Dendritic cell treated with granulocyte-macrophage colony-stimulating factor and Interleukin-4, amounts not matched to agents 40 ng/mL and 50 ng/mL, for 4 days (primary cell): Measurements from ENCODE around the gene TOP1.

Source experiments
- H3K27ac Mint-ChIP-seq: one replicate; pipeline ENCODE4 v1.8.0; 2022; ENCODE audit warnings: mild to moderate bottlenecking, mixed read lengths
- H3K27me3 Mint-ChIP-seq: one replicate; pipeline ENCODE4 v1.8.0; 2022; ENCODE audit warnings: mild to moderate bottlenecking, mixed read lengths
- H3K36me3 Mint-ChIP-seq: one replicate; pipeline ENCODE4 v1.8.0; 2022; ENCODE audit warnings: low read depth, mixed read lengths
- H3K4me1 Mint-ChIP-seq: one replicate; pipeline ENCODE4 v1.8.0; 2022; ENCODE audit warnings: low read depth, mixed read lengths
- H3K4me3 Mint-ChIP-seq: one replicate; pipeline ENCODE4 v1.8.0; 2022; ENCODE audit warnings: mild to moderate bottlenecking, moderate library complexity, mixed read lengths
- H3K9me3 Mint-ChIP-seq: one replicate; pipeline ENCODE4 v1.8.0; 2022; ENCODE audit warnings: mixed read lengths
- intact Hi-C: fragments of 100-400 bp; cut with micrococcal nuclease; formaldehyde crosslinking; loops from one replicate; pipeline ENCODE4 v1.15.0; 2022

The TOP1 gene

GRCh38 chr20:41049451-41049850 lies 20.8 kb downstream of the TOP1 start:
- no peak overlapping the region for H3K4me3 Mint-ChIP-seq
- H3K4me1 Mint-ChIP-seq: peaks cover 83% of the 10 kb centered on the region
- intact Hi-C loops: loop anchor here (5.0 kb wide), 1 partner anchor 57 kb away; no protein-coding TSS in a partner anchor
- H3K27ac Mint-ChIP-seq: peak overlapping the region; percentile 66
- no peaks in the 10 kb centered on the region for H3K27me3 Mint-ChIP-seq
- H3K9me3 Mint-ChIP-seq: peaks cover 9% of the 10 kb centered on the region
- peaks cover 11% of the 10 kb centered on the region for H3K36me3 Mint-ChIP-seq

GRCh38 chr20:41050361-41051008 lies 21.9 kb downstream of the TOP1 start:
- peaks cover 14% of the 10 kb centered on the region for H3K36me3 Mint-ChIP-seq
- intact Hi-C loops: no loop called here
- H3K4me3 Mint-ChIP-seq: no peak overlapping the region
- peaks cover 11% of the 10 kb centered on the region for H3K9me3 Mint-ChIP-seq
- H3K4me1 Mint-ChIP-seq: peaks cover 82% of the 10 kb centered on the region
- H3K27me3 Mint-ChIP-seq: no peaks in the 10 kb centered on the region
- peak overlapping the region; percentile 66 for H3K27ac Mint-ChIP-seq

GRCh38 chr20:41051009-41051825 lies 22.6 kb downstream of the TOP1 start:
- no peak overlapping the region for H3K4me3 Mint-ChIP-seq
- peaks cover 11% of the 10 kb centered on the region for H3K9me3 Mint-ChIP-seq
- intact Hi-C loops: no loop called here
- H3K4me1 Mint-ChIP-seq: peaks cover 87% of the 10 kb centered on the region
- H3K36me3 Mint-ChIP-seq: peaks cover 21% of the 10 kb centered on the region
- no peaks in the 10 kb centered on the region for H3K27me3 Mint-ChIP-seq
- H3K27ac Mint-ChIP-seq: peak overlapping the region; percentile 30

- H3K36me3 Mint-ChIP-seq: peaks cover 24% of the 10 kb centered on the region
Observed at GRCh38 chr20:41052742-41053419, 24.3 kb downstream of the TOP1 start.

GRCh38 chr20:41054070-41054846 lies 25.6 kb downstream of the TOP1 start:
- intact Hi-C loops: no loop called here
- Mint-ChIP-seq H3K27me3 (no peaks in the 10 kb centered on the region), H3K36me3 (peaks cover 24% of the 10 kb centered on the region), H3K4me1 (peaks cover 75% of the 10 kb centered on the region), H3K27ac (no peak overlapping the region), H3K4me3 (no peak overlapping the region), H3K9me3 (peaks cover 11% of the 10 kb centered on the region)

More at GRCh38 chr20:41052742-41053419, 24.3 kb downstream of the TOP1 start:
- H3K27me3 Mint-ChIP-seq: no peaks in the 10 kb centered on the region
- H3K9me3 Mint-ChIP-seq: peaks cover 11% of the 10 kb centered on the region
- no peak overlapping the region for H3K27ac Mint-ChIP-seq
- no peak overlapping the region for H3K4me3 Mint-ChIP-seq
- peaks cover 74% of the 10 kb centered on the region for H3K4me1 Mint-ChIP-seq
- intact Hi-C loops: no loop called here

- peaks cover 11% of the 10 kb centered on the region for H3K9me3 Mint-ChIP-seq
- H3K36me3 Mint-ChIP-seq: peaks cover 24% of the 10 kb centered on the region
- no peak overlapping the region for H3K27ac Mint-ChIP-seq
- H3K27me3 Mint-ChIP-seq: no peaks in the 10 kb centered on the region
- intact Hi-C loops: no loop called here
- H3K4me1 Mint-ChIP-seq: peaks cover 74% of the 10 kb centered on the region
- H3K4me3 Mint-ChIP-seq: no peak overlapping the region
Observed at GRCh38 chr20:41054847-41055230, 26.2 kb downstream of the TOP1 start.

- intact Hi-C loops: no loop called here
- H3K36me3 Mint-ChIP-seq: peaks cover 24% of the 10 kb centered on the region
- peaks cover 11% of the 10 kb centered on the region for H3K9me3 Mint-ChIP-seq
- peaks cover 67% of the 10 kb centered on the region for H3K4me1 Mint-ChIP-seq
- no peaks in the 10 kb centered on the region for H3K27me3 Mint-ChIP-seq
- no peak overlapping the region for H3K27ac Mint-ChIP-seq
- H3K4me3 Mint-ChIP-seq: no peak overlapping the region
Observed at GRCh38 chr20:41055679-41056078, 27.1 kb downstream of the TOP1 start.

GRCh38 chr20:41057999-41058673 lies 29.5 kb downstream of the TOP1 start:
- Mint-ChIP-seq H3K4me1 (peaks cover 49% of the 10 kb centered on the region), H3K36me3 (peaks cover 46% of the 10 kb centered on the region), H3K27me3 (no peaks in the 10 kb centered on the region)

GRCh38 chr20:41058674-41059635 lies 30.3 kb downstream of the TOP1 start:
- H3K27ac Mint-ChIP-seq: no peak overlapping the region

More at GRCh38 chr20:41057999-41058673, 29.5 kb downstream of the TOP1 start:
- no peak overlapping the region for H3K27ac Mint-ChIP-seq
- intact Hi-C loops: no loop called here
- H3K4me3 Mint-ChIP-seq: no peak overlapping the region
- peaks cover 11% of the 10 kb centered on the region for H3K9me3 Mint-ChIP-seq

GRCh38 chr20:41061155-41061554 lies 32.5 kb downstream of the TOP1 start:
- intact Hi-C loops: no loop called here
- Mint-ChIP-seq H3K27me3 (no peaks in the 10 kb centered on the region), H3K4me1 (peaks cover 46% of the 10 kb centered on the region), H3K4me3 (no peak overlapping the region), H3K36me3 (peaks cover 41% of the 10 kb centered on the region), H3K27ac (no peak overlapping the region), H3K9me3 (no peaks in the 10 kb centered on the region)

More at GRCh38 chr20:41058674-41059635, 30.3 kb downstream of the TOP1 start:
- Mint-ChIP-seq H3K36me3 (peaks cover 47% of the 10 kb centered on the region), H3K27me3 (no peaks in the 10 kb centered on the region), H3K9me3 (peaks cover 6% of the 10 kb centered on the region), H3K4me3 (no peak overlapping the region), H3K4me1 (peaks cover 49% of the 10 kb centered on the region)
- intact Hi-C loops: no loop called here

GRCh38 chr20:41063442-41063841 lies 34.8 kb downstream of the TOP1 start:
- H3K36me3 Mint-ChIP-seq: peaks cover 59% of the 10 kb centered on the region
- H3K27me3 Mint-ChIP-seq: no peaks in the 10 kb centered on the region
- no peaks in the 10 kb centered on the region for H3K9me3 Mint-ChIP-seq
- H3K4me3 Mint-ChIP-seq: no peak overlapping the region
- H3K4me1 Mint-ChIP-seq: peaks cover 52% of the 10 kb centered on the region
- no peak overlapping the region for H3K27ac Mint-ChIP-seq
- intact Hi-C loops: no loop called here

- no peaks in the 10 kb centered on the region for H3K9me3 Mint-ChIP-seq
- no peak overlapping the region for H3K4me3 Mint-ChIP-seq
- no peak overlapping the region for H3K27ac Mint-ChIP-seq
- peaks cover 62% of the 10 kb centered on the region for H3K36me3 Mint-ChIP-seq
- intact Hi-C loops: no loop called here
- H3K27me3 Mint-ChIP-seq: no peaks in the 10 kb centered on the region
- H3K4me1 Mint-ChIP-seq: peaks cover 43% of the 10 kb centered on the region
Observed at GRCh38 chr20:41064377-41064776, 35.8 kb downstream of the TOP1 start.
